ENCODE measurements around the gene DSTN. TPM values are rescaled to one million over a fixed set of nuclear protein-coding genes. Genes with fewer than 3 reads are reported as not detected.

DSTN gene
- total and polyA plus RNA-seq, 2 donors (not counting 3 experiments of a cell fraction or from before 2014, with no cell fraction given), result 66.1 to 300 TPM

- dilution Hi-C loops (cut with MboI; ENCODE audit: extremely low pct_ligation_motif_present, low sequenced_read_pairs) (no loop called here), intact Hi-C loops (cut with micrococcal nuclease) (no loop called here)
- Histone ChIP-seq H3K27me3 (ENCODE audit: control insufficient read depth in 2 of 2, insufficient read depth in 2 of 2, low read length in 2 of 2) (no peaks in the 10 kb centered on the region), H3K4me1 (ENCODE audit: control insufficient read depth, extremely low read depth, insufficient read depth, low read length) (no peaks in the 10 kb centered on the region), H3K79me2 (ENCODE audit: control insufficient read depth, insufficient read depth, low read length) (no peaks in the 10 kb centered on the region), H3K9me3 (replicated peaks; ENCODE audit: control insufficient read depth, insufficient read depth, low read length) (no peaks in the 10 kb centered on the region), H3K9ac (replicated peaks; ENCODE audit: extremely low read depth, insufficient read depth, low read length) (no peak overlapping the region), H3K4me2 (ENCODE audit: insufficient read depth, low read length) (no peak overlapping the region), H3K36me3 (ENCODE audit: control insufficient read depth in 2 of 2, extremely low read depth in 1 of 2, insufficient read depth in 2 of 2, low read length in 2 of 2) (peaks cover 10 to 93% of the 10 kb centered on the region in 2 experiments), H4K20me1 (replicated peaks; ENCODE audit: control insufficient read depth, extremely low read depth, insufficient read depth, low read length) (no peaks in the 10 kb centered on the region), H2AFZ (ENCODE audit: low read depth, low read length) (no peak overlapping the region), H3K27ac (ENCODE audit: insufficient read depth, low read depth, low read length) (no peak overlapping the region), H3K9me1 (replicated peaks; ENCODE audit: control insufficient read depth, extremely low read depth, insufficient read depth, low read length) (no peaks in the 10 kb centered on the region), H3K4me3 (replicated peaks in 1 of 3; ENCODE audit: insufficient read depth in 1 of 3, low read depth in 1 of 3, low read length in 3 of 3) (no peak overlapping the region)
- DNase-seq (ENCODE audit: low read depth, low spot score) (no peak), FAIRE-seq (no peak)
- BruUV-seq (replicated peaks), result no TSS peak
- CTCF ChIA-PET, result interaction anchor here (1.7 kb wide), 1 partner anchor 88 kb away, joined by 6 read pairs; no protein-coding TSS in a partner anchor
- POLR2A ChIA-PET, result no interaction called here
- TF ChIP-seq CTCF (IDR thresholded peaks at IDR 0.05; ENCODE audit: extremely low read depth in 1 of 2, insufficient read depth in 1 of 2, low read depth in 1 of 2, low read length in 2 of 2) (no peak), POLR2AphosphoS5 (IDR thresholded peaks at IDR 0.05; ENCODE audit: insufficient read depth, low read depth, low read length) (no peak), FOS (IDR thresholded peaks at IDR 0.05; ENCODE audit: borderline replicate concordance, insufficient read depth, low read length) (no peak), EZH2 (IDR thresholded peaks at IDR 0.05; ENCODE audit: borderline replicate concordance, low read depth, low read length, severe bottlenecking) (no peak)
These were observed 54.8 kb downstream of the DSTN start for GRCh38 chr20:17624551-17625245.

All from endothelial cell of umbilical vein (primary cell).